Measurements from ENCODE around the gene CD3D.

The CD3D gene

DNA sequence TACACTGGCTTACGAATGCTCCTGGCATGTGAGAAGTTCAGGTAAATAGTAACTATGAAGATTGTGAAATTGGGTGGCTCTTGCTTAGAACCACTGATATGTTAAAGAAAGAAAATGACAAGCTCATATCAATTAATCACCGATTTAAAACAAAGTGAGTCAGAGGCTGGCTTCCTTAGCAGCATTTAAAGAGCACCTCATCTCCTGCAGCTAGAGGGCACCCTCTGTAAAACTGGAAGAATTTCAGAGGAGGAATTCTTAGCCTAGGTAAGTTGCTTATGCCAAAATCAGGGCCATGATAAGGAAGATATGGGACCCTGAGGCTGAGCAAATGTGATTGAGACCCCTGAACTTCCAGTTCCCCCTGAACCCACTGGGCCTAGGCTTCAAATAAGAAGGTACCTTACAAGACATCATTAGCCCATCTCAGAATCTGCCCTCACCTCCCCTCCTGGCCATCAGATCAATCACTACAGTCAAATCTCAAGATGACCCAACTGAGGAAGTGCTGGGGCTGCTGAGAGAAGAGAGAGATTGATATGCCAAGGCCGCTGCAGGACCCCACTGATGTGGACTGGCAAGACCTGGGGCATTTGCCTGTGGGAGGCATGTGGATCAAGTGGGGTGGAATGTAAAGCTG lies 46.6 kb downstream of the CD3D start:
- DNase-seq: no peak

GRCh38 chr11:118295199-118295598 lies 47.3 kb downstream of the CD3D start:
- DNase-seq: no peak

DNA sequence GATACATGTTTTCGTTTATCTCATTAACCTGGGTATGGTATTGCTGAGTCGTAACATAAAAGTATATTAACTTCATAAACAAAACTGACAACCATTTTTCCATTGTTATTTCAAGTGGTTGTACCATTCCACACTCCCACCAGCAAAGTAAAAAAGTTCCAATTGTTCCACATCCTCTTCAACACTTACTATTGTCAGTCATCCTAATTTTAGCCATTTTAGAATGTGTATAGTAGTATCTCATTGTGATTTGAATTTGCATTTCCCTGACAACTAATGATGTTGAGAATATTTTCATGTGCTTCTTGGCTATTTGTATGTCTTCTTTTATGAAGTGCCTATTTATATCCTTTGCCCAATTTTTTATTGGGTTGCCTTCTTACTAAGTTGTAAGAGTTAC lies 48.5 kb downstream of the CD3D start:
- no peak for DNase-seq

- DNase-seq: no peak
Measured at GRCh38 chr11:118291477-118292135, 50.9 kb downstream of the CD3D start.

DNA sequence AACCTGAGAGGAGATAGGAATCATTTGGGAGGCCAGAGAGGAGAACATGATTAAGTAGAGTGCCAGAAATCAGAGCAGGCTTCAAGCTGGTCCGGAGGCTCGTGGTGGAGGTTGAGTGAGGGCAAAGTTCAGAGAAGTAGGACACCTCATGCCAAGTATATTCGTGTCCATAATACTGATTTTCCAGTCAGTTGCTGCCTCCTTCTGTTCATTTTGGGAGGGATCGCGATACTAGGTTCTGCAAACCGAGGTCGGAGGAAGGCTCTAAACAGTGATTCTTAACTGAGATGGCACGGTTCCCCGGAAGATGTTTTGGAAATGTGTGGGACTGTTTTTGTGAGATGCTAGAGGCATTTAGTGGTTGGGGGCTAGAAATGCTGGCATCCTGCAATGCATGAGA lies 51.6 kb downstream of the CD3D start:
- DNase-seq: no peak

DNA sequence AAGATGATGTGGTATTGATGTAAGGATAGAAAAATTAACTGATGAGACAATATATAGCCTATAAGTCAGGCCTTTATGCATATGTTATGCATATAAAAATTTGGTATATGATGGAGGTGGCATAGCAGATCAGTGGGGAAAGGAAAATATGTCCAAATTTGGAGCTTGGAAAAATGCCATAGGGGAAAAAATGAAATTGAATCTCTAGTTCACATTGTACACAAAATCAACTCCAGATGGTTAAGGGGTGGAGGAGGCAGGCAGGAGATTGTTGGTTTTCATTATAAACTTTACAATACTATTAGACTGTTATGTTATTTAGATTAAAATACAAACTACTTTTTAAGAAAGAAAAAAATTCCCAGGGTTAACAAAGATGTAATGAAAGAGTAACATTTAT lies 53.1 kb downstream of the CD3D start:
- DNase-seq: no peak

Measured in effector CD8-positive, alpha-beta T cell (primary cell).